ENCODE data around the gene CWC25. TPM values are rescaled to one million over a fixed set of nuclear protein-coding genes. Genes with fewer than 3 reads are reported as not detected.

CWC25 gene
- total and polyA plus RNA-seq, 2 of the 13 experiments (the other 11 are each of a cell fraction or from before 2014, with no cell fraction given) = 15.6 to 22.7 TPM

DNA sequence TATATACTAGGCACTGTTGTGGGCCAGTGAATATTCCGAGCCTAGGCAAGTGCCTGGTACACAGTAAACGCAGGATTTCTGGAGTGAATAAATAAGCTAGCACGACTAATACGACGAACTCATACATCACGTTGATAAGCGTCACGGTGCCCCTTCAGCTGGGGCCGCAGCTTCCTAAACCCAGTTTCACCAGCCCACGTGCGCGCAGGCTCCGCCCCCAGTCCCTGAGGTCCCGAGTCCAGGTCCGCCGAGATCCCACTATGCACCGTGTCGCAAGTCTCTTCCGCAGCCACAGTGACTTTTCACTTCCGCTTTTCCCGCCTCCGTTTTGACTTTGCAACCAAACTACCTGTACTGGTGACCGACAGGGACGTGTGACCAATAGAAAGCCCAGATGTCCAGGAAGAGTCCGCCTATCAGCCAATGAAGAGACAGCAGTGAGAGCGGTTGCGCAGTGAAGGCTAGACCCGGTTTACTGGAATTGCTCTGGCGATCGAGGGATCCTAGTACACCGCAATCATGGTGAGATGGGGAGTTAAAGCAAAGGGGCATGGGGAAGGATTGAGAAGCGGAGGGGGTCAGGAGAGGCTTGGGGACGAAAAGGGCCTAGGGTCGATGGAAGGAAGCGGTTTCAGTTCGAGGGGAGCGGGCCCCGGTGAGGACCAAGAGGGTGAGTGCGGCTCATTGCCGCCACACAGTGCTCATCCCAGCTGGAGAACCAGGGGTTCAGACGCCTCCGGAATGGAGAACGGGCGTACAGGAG is 72.6 kb downstream of the CWC25 start, which contains the start of gene PSMB3 (continued):
- TF ChIP-seq, protein P1, sequence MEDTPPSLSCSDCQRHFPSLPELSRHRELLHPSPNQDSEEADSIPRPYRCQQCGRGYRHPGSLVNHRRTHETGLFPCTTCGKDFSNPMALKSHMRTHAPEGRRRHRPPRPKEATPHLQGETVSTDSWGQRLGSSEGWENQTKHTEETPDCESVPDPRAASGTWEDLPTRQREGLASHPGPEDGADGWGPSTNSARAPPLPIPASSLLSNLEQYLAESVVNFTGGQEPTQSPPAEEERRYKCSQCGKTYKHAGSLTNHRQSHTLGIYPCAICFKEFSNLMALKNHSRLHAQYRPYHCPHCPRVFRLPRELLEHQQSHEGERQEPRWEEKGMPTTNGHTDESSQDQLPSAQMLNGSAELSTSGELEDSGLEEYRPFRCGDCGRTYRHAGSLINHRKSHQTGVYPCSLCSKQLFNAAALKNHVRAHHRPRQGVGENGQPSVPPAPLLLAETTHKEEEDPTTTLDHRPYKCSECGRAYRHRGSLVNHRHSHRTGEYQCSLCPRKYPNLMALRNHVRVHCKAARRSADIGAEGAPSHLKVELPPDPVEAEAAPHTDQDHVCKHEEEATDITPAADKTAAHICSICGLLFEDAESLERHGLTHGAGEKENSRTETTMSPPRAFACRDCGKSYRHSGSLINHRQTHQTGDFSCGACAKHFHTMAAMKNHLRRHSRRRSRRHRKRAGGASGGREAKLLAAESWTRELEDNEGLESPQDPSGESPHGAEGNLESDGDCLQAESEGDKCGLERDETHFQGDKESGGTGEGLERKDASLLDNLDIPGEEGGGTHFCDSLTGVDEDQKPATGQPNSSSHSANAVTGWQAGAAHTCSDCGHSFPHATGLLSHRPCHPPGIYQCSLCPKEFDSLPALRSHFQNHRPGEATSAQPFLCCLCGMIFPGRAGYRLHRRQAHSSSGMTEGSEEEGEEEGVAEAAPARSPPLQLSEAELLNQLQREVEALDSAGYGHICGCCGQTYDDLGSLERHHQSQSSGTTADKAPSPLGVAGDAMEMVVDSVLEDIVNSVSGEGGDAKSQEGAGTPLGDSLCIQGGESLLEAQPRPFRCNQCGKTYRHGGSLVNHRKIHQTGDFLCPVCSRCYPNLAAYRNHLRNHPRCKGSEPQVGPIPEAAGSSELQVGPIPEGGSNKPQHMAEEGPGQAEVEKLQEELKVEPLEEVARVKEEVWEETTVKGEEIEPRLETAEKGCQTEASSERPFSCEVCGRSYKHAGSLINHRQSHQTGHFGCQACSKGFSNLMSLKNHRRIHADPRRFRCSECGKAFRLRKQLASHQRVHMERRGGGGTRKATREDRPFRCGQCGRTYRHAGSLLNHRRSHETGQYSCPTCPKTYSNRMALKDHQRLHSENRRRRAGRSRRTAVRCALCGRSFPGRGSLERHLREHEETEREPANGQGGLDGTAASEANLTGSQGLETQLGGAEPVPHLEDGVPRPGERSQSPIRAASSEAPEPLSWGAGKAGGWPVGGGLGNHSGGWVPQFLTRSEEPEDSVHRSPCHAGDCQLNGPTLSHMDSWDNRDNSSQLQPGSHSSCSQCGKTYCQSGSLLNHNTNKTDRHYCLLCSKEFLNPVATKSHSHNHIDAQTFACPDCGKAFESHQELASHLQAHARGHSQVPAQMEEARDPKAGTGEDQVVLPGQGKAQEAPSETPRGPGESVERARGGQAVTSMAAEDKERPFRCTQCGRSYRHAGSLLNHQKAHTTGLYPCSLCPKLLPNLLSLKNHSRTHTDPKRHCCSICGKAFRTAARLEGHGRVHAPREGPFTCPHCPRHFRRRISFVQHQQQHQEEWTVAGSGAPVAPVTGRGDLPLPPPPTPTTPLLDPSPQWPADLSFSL (CRISPR knock-in tag; IDR thresholded peaks at IDR 0.05) = no peak
- no peak for TF ChIP-seq ZNF850 (CRISPR knock-in tag; conservative IDR thresholded peaks at IDR 0.05)
- TF ChIP-seq, protein P2, sequence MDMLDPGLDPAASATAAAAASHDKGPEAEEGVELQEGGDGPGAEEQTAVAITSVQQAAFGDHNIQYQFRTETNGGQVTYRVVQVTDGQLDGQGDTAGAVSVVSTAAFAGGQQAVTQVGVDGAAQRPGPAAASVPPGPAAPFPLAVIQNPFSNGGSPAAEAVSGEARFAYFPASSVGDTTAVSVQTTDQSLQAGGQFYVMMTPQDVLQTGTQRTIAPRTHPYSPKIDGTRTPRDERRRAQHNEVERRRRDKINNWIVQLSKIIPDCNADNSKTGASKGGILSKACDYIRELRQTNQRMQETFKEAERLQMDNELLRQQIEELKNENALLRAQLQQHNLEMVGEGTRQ (IDR thresholded peaks at IDR 0.05; ENCODE audit: low read depth, low read length) = peak; percentile 84
- TF ChIP-seq, protein P2 (CRISPR knock-in tag; IDR thresholded peaks at IDR 0.05; ENCODE audit: borderline replicate concordance) = peak; percentile 87; the same call in 1 of the 2 replicates
- no peak for TF ChIP-seq SUZ12 (IDR thresholded peaks at IDR 0.05; ENCODE audit: low read depth, low read length)
- TF ChIP-seq ZFAT (CRISPR knock-in tag; conservative IDR thresholded peaks at IDR 0.05) = no peak
- no peak for TF ChIP-seq ZNF30 (CRISPR knock-in tag; IDR thresholded peaks at IDR 0.05)
- peak; percentile 49; the same call in 1 of the 2 replicates for TF ChIP-seq HMG20B (CRISPR knock-in tag; conservative IDR thresholded peaks at IDR 0.05)
- TF ChIP-seq ZKSCAN1 (IDR thresholded peaks at IDR 0.05; ENCODE audit: low read length) = peak; percentile 71
- TF ChIP-seq, protein P3, sequence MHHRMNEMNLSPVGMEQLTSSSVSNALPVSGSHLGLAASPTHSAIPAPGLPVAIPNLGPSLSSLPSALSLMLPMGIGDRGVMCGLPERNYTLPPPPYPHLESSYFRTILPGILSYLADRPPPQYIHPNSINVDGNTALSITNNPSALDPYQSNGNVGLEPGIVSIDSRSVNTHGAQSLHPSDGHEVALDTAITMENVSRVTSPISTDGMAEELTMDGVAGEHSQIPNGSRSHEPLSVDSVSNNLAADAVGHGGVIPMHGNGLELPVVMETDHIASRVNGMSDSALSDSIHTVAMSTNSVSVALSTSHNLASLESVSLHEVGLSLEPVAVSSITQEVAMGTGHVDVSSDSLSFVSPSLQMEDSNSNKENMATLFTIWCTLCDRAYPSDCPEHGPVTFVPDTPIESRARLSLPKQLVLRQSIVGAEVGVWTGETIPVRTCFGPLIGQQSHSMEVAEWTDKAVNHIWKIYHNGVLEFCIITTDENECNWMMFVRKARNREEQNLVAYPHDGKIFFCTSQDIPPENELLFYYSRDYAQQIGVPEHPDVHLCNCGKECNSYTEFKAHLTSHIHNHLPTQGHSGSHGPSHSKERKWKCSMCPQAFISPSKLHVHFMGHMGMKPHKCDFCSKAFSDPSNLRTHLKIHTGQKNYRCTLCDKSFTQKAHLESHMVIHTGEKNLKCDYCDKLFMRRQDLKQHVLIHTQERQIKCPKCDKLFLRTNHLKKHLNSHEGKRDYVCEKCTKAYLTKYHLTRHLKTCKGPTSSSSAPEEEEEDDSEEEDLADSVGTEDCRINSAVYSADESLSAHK (CRISPR knock-in tag; IDR thresholded peaks at IDR 0.05; ENCODE audit: borderline replicate concordance) = no peak
- TF ChIP-seq ZNF724P (CRISPR knock-in tag; IDR thresholded peaks at IDR 0.05; ENCODE audit: borderline replicate concordance) = no peak; the same call in 1 of the 2 replicates
- TF ChIP-seq, protein P4, sequence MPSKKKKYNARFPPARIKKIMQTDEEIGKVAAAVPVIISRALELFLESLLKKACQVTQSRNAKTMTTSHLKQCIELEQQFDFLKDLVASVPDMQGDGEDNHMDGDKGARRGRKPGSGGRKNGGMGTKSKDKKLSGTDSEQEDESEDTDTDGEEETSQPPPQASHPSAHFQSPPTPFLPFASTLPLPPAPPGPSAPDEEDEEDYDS (CRISPR knock-in tag; IDR thresholded peaks at IDR 0.05) = peak; percentile 81
- peak; percentile 66 for TF ChIP-seq XRCC5 (optimal IDR thresholded peaks at IDR 0.05; ENCODE audit: low read length)
- TF ChIP-seq, protein P5, sequence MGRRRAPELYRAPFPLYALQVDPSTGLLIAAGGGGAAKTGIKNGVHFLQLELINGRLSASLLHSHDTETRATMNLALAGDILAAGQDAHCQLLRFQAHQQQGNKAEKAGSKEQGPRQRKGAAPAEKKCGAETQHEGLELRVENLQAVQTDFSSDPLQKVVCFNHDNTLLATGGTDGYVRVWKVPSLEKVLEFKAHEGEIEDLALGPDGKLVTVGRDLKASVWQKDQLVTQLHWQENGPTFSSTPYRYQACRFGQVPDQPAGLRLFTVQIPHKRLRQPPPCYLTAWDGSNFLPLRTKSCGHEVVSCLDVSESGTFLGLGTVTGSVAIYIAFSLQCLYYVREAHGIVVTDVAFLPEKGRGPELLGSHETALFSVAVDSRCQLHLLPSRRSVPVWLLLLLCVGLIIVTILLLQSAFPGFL (CRISPR knock-in tag; IDR thresholded peaks at IDR 0.05) = no peak
- peak; percentile 85 for TF ChIP-seq BHLHE40 (IDR thresholded peaks at IDR 0.05; ENCODE audit: low read length)

Data from HepG2 (cell line).